Transverse colon (tissue), 4 donors: ENCODE results near the gene MRPL34. TPM values are rescaled to one million over a fixed set of nuclear protein-coding genes. Genes with fewer than 3 reads are reported as not detected.

ENCODE experiments used
- DNase-seq: peaks from one replicate; pipeline ENCODE4 v3.0.0-alpha.2; 2019
- H3K27ac ChIP-seq, 4 donors: fragments of 200-600 bp; sonication (generic); 2 replicates each; pipeline ENCODE4 v1.5.1; 2016 to 2018; ENCODE audit warnings: inconsistent platforms in 4 of 4
- H3K27me3 ChIP-seq: fragments of 200-600 bp; sonication (generic); 2 replicates; pipeline ENCODE4 v1.5.1; 2017; ENCODE audit warnings: inconsistent platforms
- H3K36me3 ChIP-seq, 4 donors: fragments of 200-600 bp; sonication (generic); 2 replicates each; pipeline ENCODE4 v1.5.1; 2017 to 2019; ENCODE audit warnings: inconsistent platforms in 4 of 4
- H3K4me1 ChIP-seq, 4 donors: fragments of 200-600 bp; sonication (generic); 2 replicates each; pipeline ENCODE4 v1.5.1; 2017 to 2020; ENCODE audit warnings: inconsistent platforms in 4 of 4
- H3K4me3 ChIP-seq, 4 donors: fragments of 200-600 bp; sonication (generic); 1 replicate in 1 of 4; 2 replicates in 3 of 4; pipeline versions ENCODE4 v1.5.1 to v1.6.1; 2017 to 2019; ENCODE audit warnings: inconsistent platforms in 4 of 4
- H3K9me3 ChIP-seq, 2 donors: fragments of 200-600 bp; sonication (generic); 2 replicates each; pipeline ENCODE4 v1.5.1; 2017 to 2019; ENCODE audit warnings: inconsistent platforms in 2 of 2
- CTCF ChIP-seq, 5 experiments: fragments of 200-600 bp in 3 of 5; fragments of 450-650 bp in 2 of 5; sonication (generic) in 3 of 5; IDR thresholded peaks; 1 replicate in 2 of 5; 2 replicates in 3 of 5; pipeline ENCODE4 v1.5.1; 2016 to 2017; ENCODE audit warnings: antibody characterized with exemption in 5 of 5, inconsistent platforms in 3 of 5, mild to moderate bottlenecking in 2 of 5, moderate library complexity in 1 of 5
- EP300 ChIP-seq: sonication (generic); formaldehyde crosslinking; IDR thresholded peaks from one replicate; pipeline ENCODE4 v1.6.1; 2017; ENCODE audit warnings: antibody characterized with exemption, low read depth
- POLR2A ChIP-seq: fragments of 450-650 bp; IDR thresholded peaks from one replicate; pipeline ENCODE4 v1.6.1; 2016; ENCODE audit warnings: antibody characterized with exemption, mild to moderate bottlenecking, moderate library complexity
- POLR2AphosphoS5 ChIP-seq, 3 donors: sonication (generic); formaldehyde crosslinking; IDR thresholded peaks; one replicate each; pipeline ENCODE4 v1.6.1; 2016; ENCODE audit warnings: antibody characterized with exemption in 3 of 3
- WGBS, 2 donors: methylation state at CpG; one replicate each; pipeline ENCODE4 v1.1.5; 2018; ENCODE audit warnings: low coverage in 1 of 2; 5-methylcytosine and 5-hydroxymethylcytosine counted together
- in situ Hi-C, 4 donors: fragments of 200-750 bp; cut with MboI; loops; one replicate each; pipeline versions ENCODE4 v1.15.0 to v1.15.1; 2017; ENCODE audit warnings: low sequenced_read_pairs in 3 of 4, low pct_ligation_motif_present in 1 of 4, low pct_unique_long_range_greater_than_20kb in 1 of 4
- intact Hi-C: fragments of 100-400 bp; cut with DNase I; formaldehyde crosslinking; loops from one replicate; pipeline ENCODE4 v1.15.1; 2023; ENCODE audit warnings: low total_unique reads
- total RNA-seq, 4 donors: library from RNA; depleted of rRNA; stranded (reverse); fragments of >200 nt; gene quantifications; one replicate each; pipeline ENCODE4 v1.1.0, GENCODE V29; 2016

MRPL34 gene
- total RNA-seq, 4 donors from 2014 or later = 243 to 390 (median 272) TPM

DNA sequence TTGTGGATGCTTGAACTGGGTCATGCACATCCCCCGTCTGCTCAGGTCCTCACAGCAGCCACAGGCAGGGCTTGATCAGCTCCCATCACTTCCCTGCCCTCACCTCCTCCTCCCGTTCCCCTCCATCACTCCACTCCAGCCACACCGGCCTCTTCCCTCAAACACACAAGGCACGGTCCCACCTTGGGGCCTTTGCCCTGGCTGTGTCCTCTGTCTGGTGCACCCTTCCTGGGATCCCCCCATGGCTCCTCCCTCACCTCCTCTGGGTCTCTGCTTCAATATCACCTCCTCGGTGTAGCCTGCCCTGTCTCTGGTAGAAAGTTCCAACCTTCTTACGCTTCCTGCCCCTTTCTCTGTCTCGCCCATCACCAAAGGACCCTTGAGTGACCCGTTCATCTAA is 47.7 kb downstream of the MRPL34 start:
- Histone ChIP-seq H3K27ac (no peak overlapping the region), H3K4me3 (no peak overlapping the region), H3K27me3 (peaks cover 28% of the 10 kb centered on the region), H3K36me3 (no peaks in the 10 kb centered on the region), H3K9me3 (no peaks in the 10 kb centered on the region), H3K4me1 (peaks cover 0 to 5% (median 0%) of the 10 kb centered on the region in 4 donors)
- WGBS, 2 donors = 74 to 77% methylated on average over 6 to 8 of the region's 8 CpGs
- no peak for TF ChIP-seq POLR2A
- no peak for TF ChIP-seq POLR2AphosphoS5 (IDR thresholded peaks at IDR 0.05)
- no peak for TF ChIP-seq CTCF (IDR thresholded peaks at IDR 0.05)
- TF ChIP-seq EP300 = no peak
- in situ Hi-C loops = no loop called here
- intact Hi-C loops = no loop called here
- no peak for DNase-seq

Other genes with a start within 250 kb of the MRPL34 start
- 10 to 100 TPM in 2 of 4 donors, 1 to 10 TPM in 2; 4.4 to 13.8 (median 10.3) TPM for gene HAUS8, start 230.4 kb upstream of the MRPL34 start, total RNA-seq
- gene MYO9B, start 230.1 kb upstream of the MRPL34 start, total RNA-seq = 100 to 1,000 TPM; 102 to 246 (median 151) TPM
- 10 to 100 TPM; 18.3 to 30.7 (median 24.5) TPM for gene USE1, start 90.5 kb upstream of the MRPL34 start, total RNA-seq
- gene OCEL1, start 79.6 kb upstream of the MRPL34 start, total RNA-seq = 10 to 100 TPM in 3 of 4 donors, 1 to 10 TPM in 1; 4.8 to 42.6 (median 29.9) TPM
- gene NR2F6, start 60.0 kb upstream of the MRPL34 start, total RNA-seq = 100 to 1,000 TPM; 156 to 362 (median 206) TPM
- gene USHBP1, start 41.1 kb upstream of the MRPL34 start, total RNA-seq = 1 to 10 TPM in 1 of 4 donors, under 1 TPM in 2, not detected in 1; 0.79 to 1.2 (median 0.96) TPM
- gene BABAM1, start 38.4 kb upstream of the MRPL34 start, total RNA-seq = 100 to 1,000 TPM in 1 of 4 donors, 10 to 100 TPM in 3; 56.2 to 364 (median 80.2) TPM
- gene ANKLE1, start 24.0 kb upstream of the MRPL34 start, total RNA-seq = under 1 TPM in 2 of 4 donors, not detected in 2; 0.20 to 0.48 TPM
- 10 to 100 TPM in 1 of 4 donors, 1 to 10 TPM in 3; 6.0 to 14.1 (median 9.1) TPM for gene ABHD8, start 2.4 kb upstream of the MRPL34 start, total RNA-seq
- gene DDA1, start 3.7 kb downstream of the MRPL34 start, total RNA-seq = 10 to 100 TPM; 20.6 to 98.1 (median 22.0) TPM
- 10 to 100 TPM in 2 of 4 donors, 1 to 10 TPM in 2; 6.7 to 73.0 (median 10.3) TPM for gene ANO8, start 29.0 kb downstream of the MRPL34 start, total RNA-seq
- gene GTPBP3, start 31.7 kb downstream of the MRPL34 start, total RNA-seq = 100 to 1,000 TPM in 1 of 4 donors, 10 to 100 TPM in 3; 24.7 to 206 (median 30.5) TPM
- gene PLVAP, start 71.5 kb downstream of the MRPL34 start, total RNA-seq = 10 to 100 TPM in 3 of 4 donors, 1 to 10 TPM in 1; 3.0 to 37.0 (median 19.2) TPM
- not detected for gene CCDC194, start 88.3 kb downstream of the MRPL34 start, total RNA-seq
- 10 to 100 TPM in 3 of 4 donors, 1 to 10 TPM in 1; 5.6 to 39.2 (median 19.9) TPM for gene BST2, start 99.8 kb downstream of the MRPL34 start, total RNA-seq
- gene MVB12A, start 114.2 kb downstream of the MRPL34 start, total RNA-seq = 10 to 100 TPM; 22.9 to 84.2 (median 83.1) TPM
- under 1 TPM in 1 of 4 donors, not detected in 3; 0.48 TPM for gene TMEM221, start 142.8 kb downstream of the MRPL34 start, total RNA-seq
- gene NXNL1, start 155.1 kb downstream of the MRPL34 start, total RNA-seq = not detected
- gene SLC27A1, start 164.7 kb downstream of the MRPL34 start, total RNA-seq = 10 to 100 TPM in 1 of 4 donors, 1 to 10 TPM in 3; 4.0 to 11.1 (median 7.0) TPM
- gene PGLS, start 205.8 kb downstream of the MRPL34 start, total RNA-seq = 100 to 1,000 TPM in 3 of 4 donors, 10 to 100 TPM in 1; 90.4 to 146 (median 117) TPM
- 10 to 100 TPM; 38.6 to 78.6 (median 54.7) TPM for gene COLGALT1, start 249.8 kb downstream of the MRPL34 start, total RNA-seq